Measurements from ENCODE around the gene SPAG4.

GRCh38 chr20:35598476-35598875, 17.2 kb upstream of the SPAG4 start:
- TF ChIP-seq EGR1 (IDR thresholded peaks at IDR 0.05) = no peak
- TF ChIP-seq TEAD4 (IDR thresholded peaks at IDR 0.05) = no peak
- TF ChIP-seq YY1 (IDR thresholded peaks at IDR 0.05; ENCODE audit: low read depth) = no peak
- no peak for TF ChIP-seq REST (IDR thresholded peaks at IDR 0.05; ENCODE audit: low read depth)
- TF ChIP-seq TAF1 (IDR thresholded peaks at IDR 0.05; ENCODE audit: low read depth) = no peak
- no peak for TF ChIP-seq RAD21 (IDR thresholded peaks at IDR 0.05; ENCODE audit: low read depth)

Measured in Ishikawa (cell line).